Measurements from ENCODE around the gene HMGB4.

- no peak for TF ChIP-seq CTCF (IDR thresholded peaks at IDR 0.05; ENCODE audit: low read length)
- TF ChIP-seq EZH2phosphoT487 (IDR thresholded peaks at IDR 0.05; ENCODE audit: low read length), result no peak
These were observed 27.0 kb upstream of the HMGB4 start for GRCh38 chr1:33836911-33837310.
